ENCODE measurements around the gene AP3S2. TPM values are rescaled to one million over a fixed set of nuclear protein-coding genes. Genes with fewer than 3 reads are reported as not detected.
"Not testable (repeated sequence)": the region's sequence is repeated elsewhere in the genome, so short reads cannot be mapped to it uniquely, and the experiment has no call there.

Gene AP3S2
- total and polyA plus RNA-seq, 4 donors = 16.7 to 33.2 (median 22.8) TPM

DNA sequence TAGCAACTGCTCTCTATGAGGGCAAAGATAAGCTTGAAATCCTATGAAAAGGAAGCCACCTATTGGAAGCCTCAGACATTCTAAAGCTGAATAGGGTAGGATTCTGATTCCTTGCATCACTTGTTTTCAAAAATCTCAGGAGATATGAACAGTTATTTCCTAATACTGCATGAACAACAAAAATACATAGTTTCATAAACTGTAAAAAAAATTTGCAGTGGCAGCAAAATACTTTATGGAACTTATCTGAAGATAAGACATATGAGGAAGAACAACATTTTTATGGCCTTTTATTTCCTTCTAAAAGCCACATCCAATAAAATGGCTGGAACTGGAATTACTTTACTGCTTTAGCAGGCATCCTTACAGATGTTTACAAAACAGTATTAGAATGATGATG is 29.9 kb downstream of the AP3S2 start:
- H3K27ac ChIP-seq (ENCODE audit: low read depth in 1 of 2, low read length in 2 of 2) = no peak overlapping the region
- DNase-seq = no peak
- H3K4me1 ChIP-seq (ENCODE audit: control insufficient read depth in 1 of 2, insufficient read depth in 2 of 2, low read length in 2 of 2) = no peaks in the 10 kb centered on the region
- no peaks in the 10 kb centered on the region for H3K9me3 ChIP-seq (ENCODE audit: control insufficient read depth, low read length)
- H3K36me3 ChIP-seq (ENCODE audit: control insufficient read depth in 1 of 2, insufficient read depth in 2 of 2, low read length in 1 of 2) = peaks cover 5% of the 10 kb centered on the region in 2 donors
- intact Hi-C loops (cut with DNase I) = no loop called here
- H3K27me3 ChIP-seq (ENCODE audit: control insufficient read depth in 1 of 2, insufficient read depth in 2 of 2, low read length in 1 of 2) = no peaks in the 10 kb centered on the region
- no peak for ATAC-seq (ENCODE audit: low FRiP score)
- no peak overlapping the region for H3K4me3 ChIP-seq (ENCODE audit: low read length in 2 of 2)

DNA sequence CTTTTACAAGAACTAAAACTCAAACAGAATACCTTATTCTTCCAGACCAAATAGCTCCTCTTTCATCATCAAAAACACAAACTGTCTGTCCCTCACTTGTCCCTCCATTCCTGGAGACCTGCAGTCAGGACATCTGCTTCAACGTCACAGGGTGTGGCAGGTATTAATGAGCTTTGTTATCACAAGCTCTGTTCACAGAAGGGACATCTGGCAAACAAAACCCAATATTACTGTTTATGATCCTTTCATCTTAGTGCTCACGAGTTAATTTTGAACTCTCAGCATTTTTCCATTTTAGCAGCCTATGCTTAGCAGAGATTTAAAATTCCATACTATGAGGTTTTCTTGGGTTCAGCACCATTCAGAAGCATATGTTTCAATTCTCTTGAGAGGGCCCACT is 32.9 kb downstream of the AP3S2 start:
- ATAC-seq (ENCODE audit: low FRiP score) (no peak), DNase-seq (no peak)
- Histone ChIP-seq H3K4me3 (ENCODE audit: low read length in 2 of 2) (no peak overlapping the region), H3K27me3 (ENCODE audit: control insufficient read depth in 1 of 2, insufficient read depth in 2 of 2, low read length in 1 of 2) (no peaks in the 10 kb centered on the region), H3K27ac (ENCODE audit: low read depth in 1 of 2, low read length in 2 of 2) (no peak overlapping the region), H3K9me3 (ENCODE audit: control insufficient read depth, low read length) (no peaks in the 10 kb centered on the region), H3K36me3 (ENCODE audit: control insufficient read depth in 1 of 2, insufficient read depth in 2 of 2, low read length in 1 of 2) (peaks cover 5 to 6% of the 10 kb centered on the region in 2 donors), H3K4me1 (ENCODE audit: control insufficient read depth in 1 of 2, insufficient read depth in 2 of 2, low read length in 2 of 2) (no peaks in the 10 kb centered on the region)
- intact Hi-C loops (cut with DNase I) = no loop called here
- WGBS, 2 donors = 79 to 80% methylated on average over 2 of the region's 2 CpGs

GRCh38 chr15:89860431-89860830 is 33.4 kb downstream of the AP3S2 start:
- no peak overlapping the region for H3K27ac ChIP-seq (ENCODE audit: low read depth in 1 of 2, low read length in 2 of 2)
- H3K4me3 ChIP-seq (ENCODE audit: low read length in 2 of 2) = no peak overlapping the region
- no peaks in the 10 kb centered on the region for H3K4me1 ChIP-seq (ENCODE audit: control insufficient read depth in 1 of 2, insufficient read depth in 2 of 2, low read length in 2 of 2)
- peaks cover 5 to 6% of the 10 kb centered on the region in 2 donors for H3K36me3 ChIP-seq (ENCODE audit: control insufficient read depth in 1 of 2, insufficient read depth in 2 of 2, low read length in 1 of 2)
- WGBS, 2 donors = 40 to 48% methylated on average over 3 of the region's 3 CpGs
- intact Hi-C loops (cut with DNase I) = no loop called here
- ATAC-seq (ENCODE audit: low FRiP score) = no peak
- DNase-seq = no peak
- H3K9me3 ChIP-seq (ENCODE audit: control insufficient read depth, low read length) = no peaks in the 10 kb centered on the region
- H3K27me3 ChIP-seq (ENCODE audit: control insufficient read depth in 1 of 2, insufficient read depth in 2 of 2, low read length in 1 of 2) = no peaks in the 10 kb centered on the region

- Histone ChIP-seq H3K36me3 (ENCODE audit: control insufficient read depth in 1 of 2, insufficient read depth in 2 of 2, low read length in 1 of 2) (peaks cover 5 to 6% of the 10 kb centered on the region in 2 donors), H3K27ac (ENCODE audit: low read depth in 1 of 2, low read length in 2 of 2) (no peak overlapping the region), H3K27me3 (ENCODE audit: control insufficient read depth in 1 of 2, insufficient read depth in 2 of 2, low read length in 1 of 2) (no peaks in the 10 kb centered on the region), H3K4me1 (ENCODE audit: control insufficient read depth in 1 of 2, insufficient read depth in 2 of 2, low read length in 2 of 2) (no peaks in the 10 kb centered on the region), H3K4me3 (ENCODE audit: low read length in 2 of 2) (no peak overlapping the region), H3K9me3 (ENCODE audit: control insufficient read depth, low read length) (no peaks in the 10 kb centered on the region)
- ATAC-seq (ENCODE audit: low FRiP score) (no peak), DNase-seq (no peak)
- intact Hi-C loops (cut with DNase I) = no loop called here
- 91% methylated on average over 9 of the region's 9 CpGs for WGBS, 2 donors
These were observed 34.9 kb downstream of the AP3S2 start for GRCh38 chr15:89858661-89859458.

DNA sequence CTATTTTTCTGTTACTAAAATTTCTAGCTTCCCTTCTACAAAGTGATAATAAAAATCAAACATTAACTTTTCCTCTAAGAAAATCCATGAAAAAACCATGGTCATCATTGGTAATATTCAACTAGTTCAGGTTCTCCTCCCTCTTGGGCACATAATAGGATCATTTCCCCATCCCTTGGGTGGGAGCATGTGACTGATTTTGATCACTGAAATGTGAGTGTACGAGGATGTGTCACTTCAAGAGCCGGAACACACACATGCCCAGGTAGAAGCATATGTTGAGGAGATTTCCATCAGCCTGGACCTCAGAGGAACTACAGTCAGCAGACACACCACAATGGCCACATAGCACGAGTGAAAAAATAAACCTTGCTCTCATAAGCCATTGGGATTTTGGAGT is 36.1 kb downstream of the AP3S2 start:
- Histone ChIP-seq H3K27me3 (ENCODE audit: control insufficient read depth in 1 of 2, insufficient read depth in 2 of 2, low read length in 1 of 2) (no peaks in the 10 kb centered on the region), H3K4me1 (ENCODE audit: control insufficient read depth in 1 of 2, insufficient read depth in 2 of 2, low read length in 2 of 2) (no peaks in the 10 kb centered on the region), H3K27ac (ENCODE audit: low read depth in 1 of 2, low read length in 2 of 2) (no peak overlapping the region), H3K36me3 (ENCODE audit: control insufficient read depth in 1 of 2, insufficient read depth in 2 of 2, low read length in 1 of 2) (peaks cover 4 to 5% of the 10 kb centered on the region in 2 donors), H3K9me3 (ENCODE audit: control insufficient read depth, low read length) (no peaks in the 10 kb centered on the region), H3K4me3 (ENCODE audit: low read length in 2 of 2) (no peak overlapping the region)
- 88 to 92% methylated on average over 3 of the region's 3 CpGs for WGBS, 2 donors
- no peak for DNase-seq
- intact Hi-C loops (cut with DNase I) = no loop called here
- ATAC-seq (ENCODE audit: low FRiP score) = no peak

DNA sequence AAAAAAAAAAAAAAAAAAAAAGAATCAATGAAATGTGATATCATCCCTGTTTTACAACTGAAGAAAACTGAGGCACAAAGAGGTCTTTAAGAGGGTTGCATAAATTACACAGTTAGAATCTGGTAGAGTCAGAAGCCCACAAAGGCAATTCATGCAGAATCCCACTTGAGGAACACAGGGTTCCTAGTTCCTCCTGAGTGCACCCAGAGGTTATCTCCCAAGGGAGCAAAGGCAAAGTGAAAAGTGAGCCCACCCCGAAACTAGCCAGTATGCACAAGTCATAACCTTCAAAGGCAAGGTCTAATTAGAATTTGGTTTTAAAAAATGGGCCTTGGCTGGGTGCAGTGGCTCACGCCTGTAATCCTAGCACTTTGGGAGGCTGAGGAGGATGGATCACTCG is 37.8 kb downstream of the AP3S2 start:
- Histone ChIP-seq H3K4me1 (ENCODE audit: control insufficient read depth in 1 of 2, insufficient read depth in 2 of 2, low read length in 2 of 2) (no peaks in the 10 kb centered on the region), H3K36me3 (ENCODE audit: control insufficient read depth in 1 of 2, insufficient read depth in 2 of 2, low read length in 1 of 2) (peaks cover 5 to 7% of the 10 kb centered on the region in 2 donors), H3K27me3 (ENCODE audit: control insufficient read depth in 1 of 2, insufficient read depth in 2 of 2, low read length in 1 of 2) (no peaks in the 10 kb centered on the region), H3K9me3 (ENCODE audit: control insufficient read depth, low read length) (no peaks in the 10 kb centered on the region), H3K27ac (ENCODE audit: low read depth in 1 of 2, low read length in 2 of 2) (no peak overlapping the region), H3K4me3 (ENCODE audit: low read length in 2 of 2) (no peak overlapping the region)
- WGBS, 2 donors = 98% methylated on average over 3 of the region's 3 CpGs
- ATAC-seq (ENCODE audit: low FRiP score) = no peak
- intact Hi-C loops (cut with DNase I) = no loop called here
- DNase-seq = no peak

- H3K4me1 ChIP-seq (ENCODE audit: control insufficient read depth in 1 of 2, insufficient read depth in 2 of 2, low read length in 2 of 2); H3K27me3 ChIP-seq (ENCODE audit: control insufficient read depth in 1 of 2, insufficient read depth in 2 of 2, low read length in 1 of 2); H3K9me3 ChIP-seq (ENCODE audit: control insufficient read depth, low read length); H3K27ac ChIP-seq (ENCODE audit: low read depth in 1 of 2, low read length in 2 of 2); intact Hi-C loops (cut with DNase I); DNase-seq; H3K36me3 ChIP-seq (ENCODE audit: control insufficient read depth in 1 of 2, insufficient read depth in 2 of 2, low read length in 1 of 2); H3K4me3 ChIP-seq (ENCODE audit: low read length in 2 of 2); ATAC-seq (ENCODE audit: low FRiP score): not testable (repeated sequence)
- 82 to 90% methylated on average over 7 to 15 of the region's 17 CpGs for WGBS, 2 donors
These were observed 38.9 kb downstream of the AP3S2 start for GRCh38 chr15:89854863-89855262.

DNA sequence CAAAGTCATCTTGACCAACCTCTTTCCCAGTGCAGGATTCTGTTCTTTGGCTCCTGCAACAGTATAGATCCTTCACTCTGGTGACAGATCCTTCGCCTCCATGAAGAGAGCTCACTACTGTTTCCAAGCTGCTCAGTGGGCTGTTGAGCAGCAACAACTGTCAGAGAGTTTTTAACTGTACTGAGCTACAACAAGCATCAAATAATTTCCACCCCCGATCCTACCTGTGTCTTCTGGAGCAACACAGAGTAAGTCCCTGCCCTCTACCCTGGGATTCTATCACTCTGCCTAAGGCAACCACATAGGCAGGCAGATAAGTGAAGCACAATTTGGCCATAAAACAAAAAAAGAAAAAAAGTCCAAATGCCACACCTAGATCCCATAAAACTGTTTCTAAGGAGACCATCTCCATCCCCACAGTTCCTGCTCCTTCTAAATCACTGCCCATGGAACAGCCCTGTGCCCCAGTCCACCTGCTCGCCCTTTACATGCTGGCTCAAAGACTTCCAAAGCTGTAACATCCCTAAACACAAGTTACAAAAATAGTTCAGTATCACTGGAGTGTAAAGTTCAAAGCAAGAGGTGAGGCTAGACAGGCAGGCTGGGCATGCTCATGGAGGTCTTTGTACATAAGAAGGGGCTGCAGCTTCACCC is 41.3 kb downstream of the AP3S2 start:
- ATAC-seq (ENCODE audit: low FRiP score) = no peak
- Histone ChIP-seq H3K27me3 (ENCODE audit: control insufficient read depth in 1 of 2, insufficient read depth in 2 of 2, low read length in 1 of 2) (no peaks in the 10 kb centered on the region), H3K4me1 (ENCODE audit: control insufficient read depth in 1 of 2, insufficient read depth in 2 of 2, low read length in 2 of 2) (no peaks in the 10 kb centered on the region), H3K4me3 (ENCODE audit: low read length in 2 of 2) (no peak overlapping the region), H3K36me3 (ENCODE audit: control insufficient read depth in 1 of 2, insufficient read depth in 2 of 2, low read length in 1 of 2) (peaks cover 0 to 3% of the 10 kb centered on the region in 2 donors), H3K27ac (ENCODE audit: low read depth in 1 of 2, low read length in 2 of 2) (no peak overlapping the region), H3K9me3 (ENCODE audit: control insufficient read depth, low read length) (no peaks in the 10 kb centered on the region)
- no peak for DNase-seq
- WGBS, 2 donors = 94 to 95% methylated on average over 3 of the region's 3 CpGs
- intact Hi-C loops (cut with DNase I) = no loop called here

All from aorta (tissue), 5 donors.